Activated T-cell treated with anti-CD3 and anti-CD28 coated beads for 48 hours (primary cell): ENCODE data around the gene SORT1.
"Not testable (repeated sequence)": the region's sequence is repeated elsewhere in the genome, so short reads cannot be mapped to it uniquely, and the experiment has no call there.

Source experiments
- DNase-seq: peaks from one replicate; pipeline ENCODE4 v3.0.0-alpha.2; 2020; ENCODE audit warnings: low read depth

Gene SORT1

GRCh38 chr1:109396871-109397580 is 692 bp downstream of the SORT1 start:
- DNase-seq = no peak

- no peak for DNase-seq
These were observed 1.2 kb downstream of the SORT1 start for GRCh38 chr1:109396513-109396839.

- DNase-seq = no peak
These were observed 1.9 kb downstream of the SORT1 start for GRCh38 chr1:109395602-109396512.

GRCh38 chr1:109395282-109395599 is 2.5 kb downstream of the SORT1 start:
- DNase-seq = not testable (repeated sequence)

GRCh38 chr1:109394591-109395281 is 3.0 kb downstream of the SORT1 start:
- no peak for DNase-seq

GRCh38 chr1:109393617-109394233 is 4.0 kb downstream of the SORT1 start:
- DNase-seq = no peak

- DNase-seq = no peak
These were observed 4.7 kb downstream of the SORT1 start for GRCh38 chr1:109392788-109393616.

GRCh38 chr1:109392037-109392787 is 5.5 kb downstream of the SORT1 start:
- no peak for DNase-seq

- no peak for DNase-seq
These were observed 6.1 kb downstream of the SORT1 start for GRCh38 chr1:109391626-109392025.

GRCh38 chr1:109391157-109391556 is 6.6 kb downstream of the SORT1 start:
- no peak for DNase-seq

GRCh38 chr1:109389638-109390341 is 7.9 kb downstream of the SORT1 start:
- no peak for DNase-seq

- DNase-seq = no peak
These were observed 8.7 kb downstream of the SORT1 start for GRCh38 chr1:109388884-109389637.

- no peak for DNase-seq
These were observed 9.5 kb downstream of the SORT1 start for GRCh38 chr1:109388208-109388711.

- DNase-seq = no peak
These were observed 11.5 kb downstream of the SORT1 start for GRCh38 chr1:109386054-109386717.

GRCh38 chr1:109385417-109385816 is 12.3 kb downstream of the SORT1 start:
- no peak for DNase-seq

- no peak for DNase-seq
These were observed 13.9 kb downstream of the SORT1 start for GRCh38 chr1:109383854-109384253.

- no peak for DNase-seq
These were observed 14.5 kb downstream of the SORT1 start for GRCh38 chr1:109383087-109383779.

GRCh38 chr1:109381573-109381972 is 16.1 kb downstream of the SORT1 start:
- no peak for DNase-seq
